NCI-H510A (cell line): ENCODE measurements around the gene ESR1.

Experiments used
- DNase-seq: peaks from one replicate; lab custom pipeline; 2025; lab: John Stamatoyannopoulos, UW

Gene ESR1

GRCh38 chr6:151807513-151808370, at the start of gene ESR1:
Gene ESR1 (plus strand): TSS chr6:151807682. CDS start chr6:151807913, 231 bp downstream.
- DNase-seq = no peak

GRCh38 chr6:151760486-151760885, 47.0 kb upstream of the ESR1 start:
- no peak for DNase-seq

- no peak for DNase-seq
Observed at GRCh38 chr6:151761851-151762250, 45.6 kb upstream of the ESR1 start.

GRCh38 chr6:151762817-151763216, 44.7 kb upstream of the ESR1 start:
- no peak for DNase-seq

- DNase-seq = no peak
Observed at GRCh38 chr6:151763303-151763702, 44.2 kb upstream of the ESR1 start.

GRCh38 chr6:151763938-151764680, 43.4 kb upstream of the ESR1 start:
- no peak for DNase-seq

GRCh38 chr6:151765444-151765886, 42.0 kb upstream of the ESR1 start:
- no peak for DNase-seq

GRCh38 chr6:151772446-151772845, 35.0 kb upstream of the ESR1 start:
- DNase-seq = no peak

- no peak for DNase-seq
Observed at GRCh38 chr6:151773382-151773781, 34.1 kb upstream of the ESR1 start.

GRCh38 chr6:151782560-151782959, 24.9 kb upstream of the ESR1 start:
- no peak for DNase-seq

- DNase-seq = no peak
Observed at GRCh38 chr6:151783692-151784091, 23.8 kb upstream of the ESR1 start.

- DNase-seq = no peak
Observed at GRCh38 chr6:151784441-151785214, 22.9 kb upstream of the ESR1 start.

GRCh38 chr6:151796842-151797530, 10.5 kb upstream of the ESR1 start:
- DNase-seq = no peak

- no peak for DNase-seq
Observed at GRCh38 chr6:151803743-151804142, 3.7 kb upstream of the ESR1 start.

GRCh38 chr6:151804585-151805285, 2.7 kb upstream of the ESR1 start:
- no peak for DNase-seq

GRCh38 chr6:151805286-151805840, 2.1 kb upstream of the ESR1 start:
- no peak for DNase-seq

- no peak for DNase-seq
Observed at GRCh38 chr6:151806757-151807512, 547 bp upstream of the ESR1 start.

GRCh38 chr6:151808371-151809241, 1.1 kb downstream of the ESR1 start:
- DNase-seq = no peak

- no peak for DNase-seq
Observed at GRCh38 chr6:151811081-151811480, 3.6 kb downstream of the ESR1 start.
